CD1c-positive myeloid dendritic cell (primary cell): ENCODE data around the gene ZDBF2.
A peak's percentile ranks its signal among the peaks of the same experiment; 100 is the strongest.
"Not testable (repeated sequence)": the region's sequence is repeated elsewhere in the genome, so short reads cannot be mapped to it uniquely, and the experiment has no call there.

Source experiments
- DNase-seq: peaks from one replicate; pipeline ENCODE4 v3.0.0-alpha.2; 2016; ENCODE audit errors: extremely low spot score

The ZDBF2 gene

DNA sequence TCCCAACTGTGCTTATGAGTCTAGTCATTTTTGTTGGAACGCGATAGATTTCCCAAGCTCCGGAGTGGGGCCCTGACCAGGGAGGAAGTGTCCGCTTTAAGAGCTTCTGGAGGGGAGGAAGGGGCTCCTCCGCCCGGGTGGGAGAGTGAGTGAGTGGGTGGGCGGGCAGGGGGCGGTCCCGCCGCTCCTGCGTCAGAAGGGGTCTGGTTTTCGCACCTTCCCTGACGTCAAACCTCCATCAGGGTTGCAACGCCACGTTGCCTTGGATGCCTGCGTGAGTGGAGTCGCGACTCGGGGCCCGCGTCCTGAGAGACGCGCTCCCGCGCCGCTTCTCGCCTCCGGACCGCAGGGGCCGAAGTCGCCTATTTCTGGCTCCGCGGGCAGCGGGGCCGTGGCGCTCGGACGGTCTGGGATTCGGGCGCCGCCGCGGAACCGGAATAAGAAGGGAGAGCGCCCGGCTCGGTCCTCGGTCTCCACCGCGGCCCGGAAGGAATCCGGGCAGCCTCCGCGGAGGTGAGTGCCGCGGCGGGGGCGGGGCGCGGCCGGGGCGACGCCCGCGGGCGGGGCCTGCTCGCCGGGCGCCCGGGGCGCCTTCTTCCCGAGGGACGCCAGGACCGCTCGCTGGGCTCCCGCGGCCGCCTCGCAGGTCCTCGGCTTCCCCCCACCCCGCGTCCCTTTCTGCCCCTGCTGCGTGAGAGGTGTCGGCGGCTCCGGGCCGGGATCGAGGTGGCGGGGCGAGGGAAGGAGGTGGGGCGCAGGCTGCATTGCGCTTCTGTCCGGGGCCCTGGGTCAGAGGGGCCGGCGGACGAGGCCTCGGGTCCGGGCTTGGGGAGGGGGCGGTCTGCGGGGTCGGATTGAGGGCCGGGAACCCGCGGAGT lies at the start of gene ZDBF2:
Gene ZDBF2, plus strand, starts transcription at position 230 of the 878 bp plus-strand sequence. CDS start 7,187 bp downstream, outside the sequence.
- DNase-seq, result peak; percentile 42

- no peak for DNase-seq
Measured at GRCh38 chr2:206225435-206226232, 48.8 kb upstream of the ZDBF2 start.

DNA sequence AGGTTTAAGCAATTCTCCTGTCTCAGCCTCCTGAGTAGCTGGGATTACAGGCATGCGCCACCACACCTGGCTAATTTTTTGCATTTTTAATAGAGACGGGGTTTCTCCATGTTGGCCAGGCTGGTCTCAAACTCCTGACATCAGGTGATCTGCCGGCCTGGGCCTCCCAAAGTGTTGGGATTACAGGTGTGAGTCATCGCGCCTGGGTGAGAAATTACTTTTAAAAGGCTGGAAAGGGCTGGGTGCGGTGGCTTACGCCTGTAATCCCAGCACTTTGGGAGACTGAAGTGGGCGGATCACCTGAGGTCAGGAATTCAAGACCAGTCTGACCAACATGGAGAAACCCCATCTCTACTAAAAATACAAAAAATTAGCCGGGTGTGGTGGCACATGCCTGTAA lies 45.8 kb upstream of the ZDBF2 start:
- not testable (repeated sequence) for DNase-seq

DNA sequence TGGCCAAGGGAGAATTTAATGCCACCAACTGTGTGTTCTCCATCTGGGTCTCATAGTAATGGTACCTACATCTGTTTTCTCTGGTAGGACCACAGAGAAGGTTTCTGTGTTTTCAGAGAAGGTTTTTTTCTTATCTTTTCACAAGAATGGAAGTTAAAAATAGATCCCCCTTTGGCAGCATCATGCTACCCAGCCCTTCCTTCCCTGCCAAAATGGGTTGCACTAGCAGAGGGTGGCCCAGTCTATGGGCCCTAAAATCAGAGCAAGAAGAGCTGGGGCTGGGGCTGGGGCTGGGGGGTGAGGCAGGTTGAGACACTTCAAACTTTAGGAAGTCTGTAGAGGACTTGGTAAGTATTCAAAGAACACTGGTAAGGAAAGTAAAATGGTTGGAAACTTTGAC lies 44.8 kb upstream of the ZDBF2 start:
- no peak for DNase-seq

GRCh38 chr2:206230060-206230762 lies 44.3 kb upstream of the ZDBF2 start:
- DNase-seq, result no peak

GRCh38 chr2:206231669-206232286 lies 42.7 kb upstream of the ZDBF2 start:
- no peak for DNase-seq

DNA sequence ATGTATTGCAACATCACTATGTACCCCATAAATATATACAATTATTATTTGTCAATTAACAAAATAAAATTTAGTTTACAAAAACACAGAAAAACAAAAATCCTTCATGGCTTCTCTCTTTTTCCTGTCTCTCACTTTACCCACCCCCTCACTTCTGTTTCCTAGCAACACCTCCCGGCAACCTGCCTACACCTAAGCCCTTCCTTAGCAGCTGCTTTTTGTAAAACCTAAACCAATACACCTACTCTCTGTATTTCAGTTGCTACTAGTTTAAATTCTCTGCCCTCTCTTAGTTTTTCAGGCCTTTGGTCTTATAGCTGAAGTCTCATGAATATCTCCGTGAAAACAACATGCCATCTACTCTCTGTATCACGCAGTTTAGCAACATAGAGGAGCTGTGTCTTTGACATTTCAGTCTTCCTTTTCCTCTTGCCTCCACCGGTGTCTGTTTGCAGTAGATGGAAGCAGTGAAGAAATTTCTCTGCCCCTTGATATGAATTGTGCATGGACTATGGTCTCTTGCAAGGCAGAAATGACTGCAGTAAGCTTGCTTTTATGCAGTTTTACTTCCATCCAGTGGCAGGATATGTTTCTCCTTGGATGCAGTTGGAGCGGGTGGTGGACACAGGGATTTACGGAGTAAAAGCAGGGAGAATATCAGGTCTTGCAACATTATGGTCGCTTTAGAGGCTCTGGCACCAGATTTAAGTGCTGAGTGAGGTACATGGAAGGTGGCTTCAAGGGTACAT lies 42.0 kb upstream of the ZDBF2 start:
- DNase-seq, result no peak

DNA sequence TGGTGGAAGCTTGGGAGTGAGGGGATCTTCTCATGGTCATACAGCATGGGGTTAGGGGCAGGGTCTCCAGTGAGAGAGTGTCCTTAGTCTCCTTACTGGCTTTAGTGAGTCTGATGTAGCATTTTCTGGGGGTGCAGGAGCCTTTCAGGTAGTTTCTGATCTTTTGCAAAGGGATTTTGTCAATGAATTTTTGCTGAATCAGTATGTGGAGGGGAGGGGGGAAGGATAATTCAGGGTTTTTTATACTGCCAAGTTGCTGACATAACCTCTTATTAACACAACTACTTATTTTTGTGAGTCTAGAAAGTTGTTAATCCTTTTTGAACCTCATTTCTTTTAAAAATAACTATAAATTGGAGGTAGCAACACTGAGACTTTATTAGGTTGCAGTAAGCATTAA lies 35.3 kb upstream of the ZDBF2 start:
- DNase-seq, result no peak

DNA sequence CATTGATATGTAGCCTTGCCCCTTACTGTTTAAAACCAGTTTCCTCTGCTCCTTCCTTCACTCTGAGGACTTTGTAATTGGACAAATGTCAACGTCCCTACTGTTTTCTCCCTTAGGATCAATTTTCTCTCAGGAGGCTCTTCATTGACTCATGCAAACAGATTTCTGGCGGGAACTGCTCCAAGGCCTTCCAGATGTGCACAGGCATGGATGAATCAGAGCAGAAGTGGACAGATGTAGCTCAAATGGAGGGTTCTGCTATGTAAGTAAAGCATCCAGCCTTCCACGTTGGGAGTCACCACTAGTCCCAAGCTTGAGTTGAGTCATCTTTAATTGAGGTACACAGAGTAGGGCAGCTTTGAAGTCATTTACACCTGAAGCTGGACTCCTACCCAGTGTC lies 34.1 kb upstream of the ZDBF2 start:
- DNase-seq, result no peak

- no peak for DNase-seq
Measured at GRCh38 chr2:206241736-206242135, 32.7 kb upstream of the ZDBF2 start.

DNA sequence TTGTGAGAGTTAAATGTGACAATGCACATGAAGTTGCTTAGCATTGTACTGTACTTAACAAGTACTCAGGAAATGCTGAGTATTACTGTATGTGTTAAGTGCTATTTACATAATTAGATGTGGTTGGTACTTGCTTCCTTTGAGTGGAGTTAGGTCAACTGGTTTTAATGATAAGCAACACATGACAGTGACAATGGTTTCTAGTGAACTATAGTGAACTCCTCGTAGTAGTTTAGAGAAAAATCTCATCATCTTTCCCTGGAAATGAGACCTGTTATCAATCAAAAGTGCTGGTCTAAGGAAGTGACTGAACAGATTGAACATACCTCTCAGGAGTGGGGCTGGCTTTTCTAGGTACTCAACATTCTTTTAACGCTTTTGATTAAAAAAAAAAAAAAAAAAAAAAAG lies 29.2 kb upstream of the ZDBF2 start:
- DNase-seq, result peak; percentile 4

GRCh38 chr2:206250041-206250897 lies 24.2 kb upstream of the ZDBF2 start:
- DNase-seq, result no peak

DNA sequence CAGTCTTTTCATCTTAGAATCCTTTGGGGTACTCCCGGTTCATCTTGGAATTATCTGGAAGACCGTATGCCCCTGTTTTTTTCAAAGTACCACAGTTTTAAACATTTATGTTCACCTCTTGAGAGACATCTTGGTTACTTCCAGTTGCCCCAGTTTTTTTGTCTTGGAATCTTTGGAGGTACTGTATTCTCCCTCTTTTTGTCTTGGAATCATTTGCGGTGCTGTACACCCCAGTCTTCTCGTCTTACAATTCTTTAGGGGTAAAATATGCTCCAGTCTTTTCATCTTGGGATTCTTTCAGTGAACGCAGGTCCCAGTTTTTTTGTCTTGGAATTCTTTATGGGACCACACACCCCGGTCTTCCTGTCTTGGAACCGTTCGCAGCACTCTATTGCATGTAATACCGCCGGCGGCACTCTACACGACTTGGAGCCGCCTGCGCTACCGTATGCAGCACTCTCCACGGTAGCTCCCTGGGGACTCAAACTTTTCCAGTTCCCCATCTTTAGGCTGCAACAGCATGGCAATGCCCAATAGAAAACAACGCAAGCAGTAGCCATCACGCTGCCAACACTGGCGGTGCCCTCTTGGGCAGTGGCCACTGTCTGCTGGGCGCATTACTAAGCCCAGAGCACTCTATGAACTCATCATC lies 21.2 kb upstream of the ZDBF2 start:
- no peak for DNase-seq

GRCh38 chr2:206253777-206254166 lies 20.7 kb upstream of the ZDBF2 start:
- DNase-seq, result no peak

- no peak for DNase-seq
Measured at GRCh38 chr2:206255003-206255402, 19.5 kb upstream of the ZDBF2 start.

- DNase-seq, result no peak
Measured at GRCh38 chr2:206256706-206257205, 17.7 kb upstream of the ZDBF2 start.

- no peak for DNase-seq
Measured at GRCh38 chr2:206257350-206257749, 17.1 kb upstream of the ZDBF2 start.

DNA sequence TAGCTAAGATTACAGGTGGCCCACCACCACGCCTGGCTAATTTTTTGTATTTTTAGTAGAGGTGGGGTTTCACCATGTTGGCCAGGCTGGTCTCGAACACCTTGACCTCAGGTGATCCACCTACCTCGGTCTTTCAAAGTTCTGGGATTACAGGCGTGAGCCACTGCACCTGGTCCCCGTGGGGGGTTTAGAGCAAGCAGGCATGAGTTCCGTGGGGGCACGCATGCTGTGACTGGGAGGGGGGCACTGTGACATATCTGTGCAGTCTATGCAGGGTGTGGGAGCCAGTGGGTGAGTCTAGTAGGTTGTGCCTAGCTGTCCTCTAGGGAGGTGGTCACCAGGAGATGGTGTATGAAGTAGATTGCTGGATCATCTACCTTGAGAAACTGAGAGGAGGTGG lies 16.6 kb upstream of the ZDBF2 start:
- DNase-seq, result no peak

DNA sequence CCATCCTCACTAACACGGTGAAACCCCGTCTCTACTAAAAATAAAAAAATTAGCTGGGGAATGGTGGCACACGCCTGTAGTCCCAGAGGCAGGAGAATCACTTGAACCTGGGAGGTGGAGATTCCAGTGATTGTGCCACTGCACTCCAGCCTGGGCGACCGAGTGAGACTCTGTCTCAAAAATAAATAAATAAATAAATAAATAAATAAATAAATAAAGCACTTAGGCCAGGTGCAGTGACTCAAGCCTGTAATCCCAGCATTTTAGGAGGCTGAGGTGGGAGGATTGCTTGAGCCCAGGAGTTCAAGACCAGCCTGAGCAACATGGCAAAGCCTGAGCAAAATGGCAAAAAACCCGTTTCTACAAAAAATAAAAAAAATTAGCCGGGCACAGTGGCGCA lies 15.8 kb upstream of the ZDBF2 start:
- DNase-seq, result not testable (repeated sequence)
